ENCODE measurements around the gene ESRRB.

The ESRRB gene

DNA sequence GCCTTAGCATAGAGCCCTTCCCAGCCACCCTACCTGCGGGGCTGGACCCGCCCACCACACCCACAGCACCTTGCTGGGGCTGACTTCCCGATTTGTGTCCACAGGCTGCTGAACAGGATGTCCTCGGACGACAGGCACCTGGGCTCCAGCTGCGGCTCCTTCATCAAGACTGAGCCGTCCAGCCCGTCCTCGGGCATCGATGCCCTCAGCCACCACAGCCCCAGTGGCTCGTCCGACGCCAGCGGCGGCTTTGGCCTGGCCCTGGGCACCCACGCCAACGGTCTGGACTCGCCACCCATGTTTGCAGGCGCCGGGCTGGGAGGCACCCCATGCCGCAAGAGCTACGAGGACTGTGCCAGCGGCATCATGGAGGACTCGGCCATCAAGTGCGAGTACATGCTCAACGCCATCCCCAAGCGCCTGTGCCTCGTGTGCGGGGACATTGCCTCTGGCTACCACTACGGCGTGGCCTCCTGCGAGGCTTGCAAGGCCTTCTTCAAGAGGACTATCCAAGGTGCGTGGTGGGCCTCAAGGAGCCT is 63.4 kb downstream of the ESRRB start:
- DNase-seq (ENCODE audit: insufficient read length, low spot score) (no peak), FAIRE-seq (no peak)

DNA sequence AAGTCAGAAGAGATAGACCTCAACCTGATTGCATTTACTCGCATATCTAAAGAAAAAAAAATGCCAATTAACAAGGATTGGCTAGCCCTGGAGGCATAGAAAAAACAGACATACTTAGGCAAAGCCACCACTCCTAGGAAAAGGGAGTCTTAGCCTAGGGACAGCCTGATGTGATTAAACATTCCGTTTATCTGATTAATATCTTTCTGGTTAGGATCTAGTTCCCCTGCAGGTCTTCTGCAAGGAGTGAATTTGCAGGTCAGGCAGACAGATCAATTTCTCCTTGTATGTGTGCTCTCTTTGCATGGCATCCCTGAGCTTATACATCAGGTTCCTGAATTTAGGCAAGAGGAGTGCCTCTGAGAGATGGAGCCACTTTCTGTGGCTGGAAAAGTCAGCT is 70.5 kb downstream of the ESRRB start:
- DNase-seq (ENCODE audit: insufficient read length, low spot score) (no peak), FAIRE-seq (peak; percentile 23)

DNA sequence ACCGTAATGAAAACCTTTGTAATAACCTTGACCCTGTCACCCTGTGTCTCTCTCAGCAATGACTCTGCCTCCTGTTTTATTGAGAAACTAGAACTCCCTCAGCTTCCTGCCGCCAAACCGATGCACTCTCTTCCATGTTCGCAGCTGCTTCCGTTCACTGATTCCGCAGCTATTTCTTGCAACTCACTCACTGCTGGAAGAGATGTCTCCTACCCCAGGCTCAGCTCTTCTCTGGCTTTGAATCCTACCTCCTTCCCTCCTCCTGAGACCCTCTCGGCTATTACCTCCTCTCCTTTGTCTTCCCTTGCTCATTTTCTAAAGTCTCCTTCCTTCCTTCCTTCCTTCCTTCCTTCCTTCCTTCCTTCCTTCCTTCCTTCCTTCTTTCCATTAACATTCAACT is 71.0 kb downstream of the ESRRB start:
- DNase-seq (ENCODE audit: insufficient read length, low spot score) (no peak), FAIRE-seq (no peak)

DNA sequence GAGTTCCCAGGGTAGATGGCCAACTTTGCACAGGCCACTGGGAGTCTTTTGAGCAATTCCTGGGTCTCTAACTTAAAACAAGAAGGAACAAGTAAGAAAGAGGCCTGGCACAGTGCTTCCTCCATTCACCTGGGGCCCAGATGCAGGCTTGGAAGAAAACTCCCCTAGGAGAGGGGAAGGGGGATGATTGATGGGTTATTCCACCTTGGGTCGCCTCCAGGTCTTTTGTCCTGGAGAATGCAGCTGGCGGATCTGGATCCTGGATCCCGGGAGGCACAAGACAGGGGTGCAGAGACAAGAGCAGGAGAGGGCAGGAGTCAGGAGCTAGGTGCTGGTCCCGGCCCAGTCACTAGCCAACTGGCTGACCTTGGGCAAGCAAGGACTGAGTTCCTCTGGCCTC is 74.5 kb downstream of the ESRRB start:
- DNase-seq (ENCODE audit: insufficient read length, low spot score): no peak
- no peak for FAIRE-seq

DNA sequence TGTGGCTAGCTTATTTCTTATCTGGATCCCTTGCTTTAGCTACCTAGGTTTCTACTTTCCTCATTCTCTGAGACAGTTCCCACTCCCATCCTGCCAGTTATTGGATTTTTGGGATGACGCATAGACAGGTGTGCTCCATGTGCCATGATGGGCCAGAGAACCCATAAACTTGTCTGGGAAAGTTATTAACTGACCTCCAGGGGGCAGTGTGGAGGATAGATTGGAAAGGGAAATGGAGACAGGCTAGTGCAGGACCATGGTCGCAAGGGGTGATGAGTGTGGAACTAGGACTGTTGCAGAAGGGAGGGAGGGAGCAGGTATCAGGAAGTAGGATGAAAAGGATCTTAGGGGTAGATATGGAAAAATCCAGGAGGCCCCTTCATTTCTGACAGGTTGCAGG is 80.3 kb downstream of the ESRRB start:
- FAIRE-seq (peak; percentile 93), DNase-seq (ENCODE audit: insufficient read length, low spot score) (peak; percentile 78)

DNA sequence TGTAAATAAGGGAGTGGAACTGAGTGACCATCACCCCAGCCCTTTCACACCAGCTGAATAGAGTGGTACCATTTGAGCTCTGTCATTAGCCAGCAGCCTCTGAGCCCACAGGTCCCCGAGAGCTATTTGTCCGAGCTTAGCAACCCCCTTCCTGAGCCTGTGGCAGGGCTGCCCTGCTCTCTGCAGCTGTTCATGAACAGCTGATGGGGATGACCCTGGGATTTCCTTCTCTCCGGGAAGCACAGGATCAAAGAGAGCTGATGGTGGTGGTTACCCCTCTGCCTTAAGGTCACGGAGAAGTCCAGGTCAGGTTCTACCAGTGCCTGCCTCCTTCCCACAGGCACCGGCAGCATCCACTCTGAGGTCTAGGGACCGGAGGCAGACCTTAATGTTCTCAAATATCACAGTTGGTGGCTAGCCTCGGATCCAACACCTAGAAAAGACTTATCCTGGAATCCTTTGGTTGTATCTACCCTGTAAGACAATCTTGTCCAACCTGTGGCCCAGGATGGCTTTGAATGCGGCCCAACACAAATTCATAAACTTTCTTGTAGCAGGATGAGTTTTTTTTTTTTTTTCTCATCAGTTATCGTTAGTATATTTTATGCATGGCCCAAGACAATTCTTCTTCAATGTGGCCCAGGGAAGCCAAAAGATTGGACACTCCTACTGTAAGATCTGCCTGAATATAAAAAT is 81.1 kb downstream of the ESRRB start:
- FAIRE-seq (no peak), DNase-seq (ENCODE audit: insufficient read length, low spot score) (no peak)

DNA sequence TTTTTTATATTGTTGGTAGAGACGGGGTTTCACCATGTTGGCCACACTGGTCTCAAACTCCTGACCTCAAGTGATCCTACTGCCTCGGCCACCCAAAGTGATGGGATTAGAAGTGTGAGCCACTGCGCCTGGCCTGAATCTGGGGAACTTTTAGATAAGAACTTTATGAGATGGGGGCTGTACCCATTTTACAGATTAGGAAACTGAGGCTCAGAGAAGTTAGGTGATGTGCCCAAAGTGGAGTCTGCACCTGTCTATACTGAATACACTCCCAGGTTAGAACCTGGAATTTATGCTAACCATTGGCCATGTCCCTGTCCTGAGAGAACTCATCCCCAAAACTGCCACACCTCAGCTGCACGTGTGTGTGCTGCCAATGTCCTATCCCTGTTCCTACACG is 81.9 kb downstream of the ESRRB start:
- FAIRE-seq: peak; percentile 64
- DNase-seq (ENCODE audit: insufficient read length, low spot score): no peak

DNA sequence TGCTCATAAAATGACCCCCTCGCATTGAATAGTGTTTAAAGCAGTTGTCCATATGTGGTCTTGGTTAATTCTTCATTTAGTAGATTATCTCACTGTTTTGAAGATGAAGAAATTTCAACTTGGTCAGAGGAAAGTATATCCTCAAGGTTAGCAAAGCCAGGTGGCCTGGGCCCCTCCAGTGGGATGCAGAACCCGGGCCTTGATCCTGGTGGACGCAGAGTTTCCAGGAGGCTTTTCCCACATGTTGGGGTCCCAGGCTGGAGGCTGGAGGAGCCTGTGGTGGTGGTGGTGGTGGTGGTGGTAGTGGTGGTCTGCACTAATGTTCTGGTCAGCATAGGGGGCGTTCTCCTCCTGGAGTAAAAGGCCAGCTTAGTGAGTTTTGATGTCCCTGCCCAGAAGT is 85.9 kb downstream of the ESRRB start:
- no peak for DNase-seq (ENCODE audit: insufficient read length, low spot score)
- FAIRE-seq: no peak

DNA sequence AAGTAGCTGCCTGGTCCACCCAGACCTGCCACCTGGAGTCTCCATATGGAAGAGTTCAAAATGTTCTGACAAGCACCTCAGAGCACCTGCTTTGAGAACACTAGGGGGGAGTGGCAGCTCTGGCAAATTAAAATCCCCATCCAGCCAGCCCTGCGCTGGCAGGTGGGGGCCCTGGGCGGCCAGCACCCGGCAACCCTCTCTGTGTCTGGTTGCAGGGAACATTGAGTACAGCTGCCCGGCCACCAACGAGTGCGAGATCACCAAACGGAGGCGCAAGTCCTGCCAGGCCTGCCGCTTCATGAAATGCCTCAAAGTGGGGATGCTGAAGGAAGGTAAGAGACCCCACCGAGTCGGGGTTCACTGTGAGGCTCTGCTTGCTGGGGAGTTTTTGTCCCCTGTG is 86.4 kb downstream of the ESRRB start:
- FAIRE-seq: no peak
- DNase-seq (ENCODE audit: insufficient read length, low spot score): no peak

DNA sequence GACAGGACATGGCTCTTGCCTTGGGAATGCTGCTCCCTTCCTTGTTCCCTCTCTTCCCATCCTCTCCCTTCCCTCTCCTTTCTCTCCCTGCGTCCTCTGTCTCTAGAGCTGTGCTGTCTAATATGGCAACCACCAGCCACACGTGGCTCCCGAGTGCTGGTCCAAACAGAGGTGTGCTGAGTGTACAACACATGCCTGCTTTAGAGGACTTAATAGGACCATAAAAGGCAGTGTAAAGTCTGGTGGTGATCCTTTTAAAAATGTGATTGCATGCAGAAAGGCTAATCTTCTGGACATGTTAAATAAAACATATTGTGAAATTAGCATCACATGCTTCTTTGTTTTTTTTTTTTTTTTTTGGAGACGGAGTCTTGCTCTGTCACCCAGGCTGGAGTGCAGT is 87.2 kb downstream of the ESRRB start:
- no peak for FAIRE-seq
- no peak for DNase-seq (ENCODE audit: insufficient read length, low spot score)

DNA sequence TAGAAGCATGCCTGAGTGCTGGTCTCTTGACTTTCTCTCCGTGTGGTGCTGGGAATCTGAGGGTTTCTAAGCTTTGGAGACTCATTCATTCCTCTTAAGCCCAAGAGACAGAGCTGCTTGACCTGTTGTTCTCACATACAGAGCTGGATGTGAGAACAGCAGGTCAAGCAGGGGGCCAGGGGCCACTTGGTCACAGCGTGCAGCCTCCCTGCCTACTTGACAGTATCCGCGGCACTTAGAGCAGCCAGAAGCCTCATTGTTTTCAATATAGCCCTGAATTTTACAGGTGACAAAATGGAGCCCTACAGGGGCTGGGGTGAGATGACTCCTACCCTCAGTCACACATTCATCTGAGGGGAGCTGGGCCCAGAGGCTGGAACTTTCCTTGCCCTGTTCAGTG is 88.9 kb downstream of the ESRRB start:
- peak; percentile 38 for FAIRE-seq
- no peak for DNase-seq (ENCODE audit: insufficient read length, low spot score)

DNA sequence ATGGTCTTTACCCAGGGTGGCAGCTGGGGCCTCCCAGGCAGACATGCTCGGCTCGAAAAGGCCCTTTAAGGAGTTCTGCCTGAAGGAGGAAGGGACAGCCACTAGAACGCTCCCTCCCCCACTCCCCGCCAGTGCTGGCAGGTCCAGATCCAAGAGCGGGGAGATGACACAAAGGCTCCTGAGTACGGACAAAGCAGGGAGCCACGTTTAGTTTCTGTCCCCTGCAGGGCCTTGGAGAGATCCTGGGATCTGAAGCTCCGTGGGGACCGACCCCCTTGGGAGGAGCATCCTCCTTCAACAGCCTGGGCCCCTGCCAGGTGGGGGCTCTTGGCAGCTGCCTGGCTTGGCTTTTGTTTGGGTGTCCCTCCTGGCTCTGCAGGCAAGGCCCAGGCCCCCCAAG is 89.7 kb downstream of the ESRRB start:
- FAIRE-seq: no peak

DNA sequence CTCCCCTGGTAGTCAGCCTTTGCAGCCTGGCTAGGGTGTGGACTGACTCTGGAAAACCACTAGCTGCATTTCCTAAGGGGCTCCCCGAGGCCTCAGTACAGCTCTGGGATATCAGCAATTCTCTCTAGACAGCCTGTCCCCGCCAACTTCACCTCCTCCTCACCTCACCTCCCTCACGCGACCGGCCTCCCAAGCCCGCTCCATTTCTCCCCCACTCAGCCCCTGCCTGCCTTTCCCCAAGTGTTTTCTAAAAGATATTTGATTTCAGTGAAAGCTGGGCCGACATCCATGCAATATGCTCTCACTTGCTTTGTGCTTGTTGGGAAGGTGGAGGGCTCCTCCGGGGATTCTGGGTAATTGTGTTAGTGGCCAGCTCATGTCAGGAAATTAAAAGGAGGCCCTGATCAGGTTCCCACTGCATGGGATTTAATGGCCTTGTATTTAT is 91.8 kb downstream of the ESRRB start:
- FAIRE-seq (no peak), DNase-seq (ENCODE audit: insufficient read length, low spot score) (no peak)

More for the DNA sequence above, 89.7 kb downstream of the ESRRB start:
- DNase-seq (ENCODE audit: insufficient read length, low spot score): no peak

DNA sequence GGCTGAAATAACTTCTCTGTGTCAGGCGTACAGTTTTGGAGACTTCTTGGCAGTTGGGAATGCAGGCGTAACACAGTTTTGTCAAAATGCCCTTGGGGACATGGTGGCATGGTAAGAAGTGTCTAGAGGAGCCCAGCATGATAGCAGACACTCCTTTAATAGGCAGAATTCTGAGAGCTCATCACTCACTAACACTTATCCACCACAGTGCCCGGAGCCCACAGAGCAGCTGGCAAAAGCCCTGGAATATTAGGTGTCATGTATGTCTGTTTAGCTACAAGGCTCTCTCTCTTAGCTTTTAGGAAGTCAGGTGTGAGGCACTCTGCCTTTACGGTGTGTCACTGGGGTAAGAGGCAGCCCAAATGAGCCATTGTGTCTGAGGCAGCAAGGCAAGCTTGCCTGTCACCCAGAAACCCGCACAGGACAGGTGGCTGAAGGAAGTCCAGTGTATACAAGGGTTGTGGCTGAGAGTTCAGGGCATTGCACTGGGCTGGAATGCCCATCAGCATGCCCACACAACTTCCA is 96.3 kb downstream of the ESRRB start:
- DNase-seq (ENCODE audit: insufficient read length, low spot score) (no peak), FAIRE-seq (no peak)

DNA sequence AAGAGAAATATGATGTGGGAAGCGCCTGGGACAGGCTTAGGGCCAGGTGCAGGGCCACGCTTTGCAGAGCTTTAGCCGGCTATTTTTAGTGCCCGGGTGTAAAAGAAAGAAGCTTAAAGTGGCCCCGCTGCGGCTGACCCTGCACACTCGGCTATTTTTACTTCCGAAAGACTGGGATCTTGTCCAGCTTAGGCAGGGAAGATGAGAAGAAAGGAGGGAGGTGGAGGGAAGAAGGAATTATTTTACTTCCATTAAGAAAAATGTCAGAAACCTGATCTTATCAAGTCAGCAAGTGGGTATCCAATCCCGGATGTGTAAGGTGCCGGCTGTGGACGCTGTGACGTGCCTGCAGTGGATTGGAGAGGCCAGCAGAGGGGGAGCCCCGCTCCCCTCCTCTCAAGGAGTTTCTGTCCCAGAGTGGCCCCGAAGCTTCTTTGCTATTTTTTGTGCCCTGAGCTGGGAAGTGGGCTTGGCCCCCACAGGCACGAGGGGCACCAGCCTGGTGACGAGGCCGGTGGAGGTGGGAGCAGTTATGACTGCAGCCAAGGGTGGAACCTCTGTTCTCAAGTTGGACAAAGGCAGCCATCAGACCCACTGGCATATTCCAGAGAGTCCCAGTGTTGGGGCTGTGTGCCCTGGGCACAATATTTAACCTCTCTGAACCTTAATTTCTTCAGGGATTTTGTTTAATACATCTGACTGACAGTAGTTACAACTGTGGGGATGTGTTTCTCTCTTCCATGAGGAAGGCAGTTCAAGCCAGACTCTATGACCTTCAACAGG is 97.7 kb downstream of the ESRRB start:
- FAIRE-seq: peak; percentile 90
- peak; percentile 78 for DNase-seq (ENCODE audit: insufficient read length, low spot score)

DNA sequence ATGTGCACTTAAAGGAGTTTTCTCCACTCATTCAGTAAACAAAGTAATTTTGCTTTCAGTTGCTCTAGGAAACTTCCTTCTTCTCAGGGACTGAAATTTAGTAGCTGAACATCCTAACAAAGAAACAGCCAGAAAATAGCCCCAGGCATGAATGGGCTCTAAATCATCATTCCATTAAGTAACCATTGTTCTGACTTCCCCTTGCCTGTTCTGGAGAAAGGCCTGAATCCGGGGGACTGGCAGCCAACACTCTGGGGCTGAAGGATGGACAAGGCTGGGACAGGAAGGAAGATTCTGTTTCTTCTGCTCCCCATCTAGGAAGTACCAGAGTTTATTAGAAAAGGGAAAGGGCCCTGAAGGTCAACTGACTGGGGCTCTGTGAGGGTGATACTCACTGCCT is 104.5 kb downstream of the ESRRB start:
- no peak for DNase-seq (ENCODE audit: insufficient read length, low spot score)
- FAIRE-seq: peak; percentile 89

DNA sequence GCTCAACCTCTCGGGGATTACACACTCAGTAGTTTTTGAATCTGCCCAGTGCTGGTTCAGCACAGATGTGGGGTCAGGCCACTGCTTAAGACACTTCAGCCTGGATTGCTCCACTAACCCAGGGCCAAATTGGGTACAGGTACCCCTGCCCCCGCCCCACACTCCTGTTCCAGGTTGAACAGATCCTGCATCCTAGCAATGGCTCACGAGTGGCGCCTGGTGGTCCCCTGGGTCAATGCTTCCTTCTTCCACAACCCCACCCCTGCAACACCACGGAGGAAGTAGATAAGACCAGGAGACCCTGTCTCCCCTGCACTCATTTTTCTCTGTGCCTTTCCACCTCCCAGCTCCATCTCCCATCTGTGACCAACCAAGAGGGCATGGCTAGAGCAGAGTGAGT is 108.4 kb downstream of the ESRRB start:
- FAIRE-seq: peak; percentile 76

DNA sequence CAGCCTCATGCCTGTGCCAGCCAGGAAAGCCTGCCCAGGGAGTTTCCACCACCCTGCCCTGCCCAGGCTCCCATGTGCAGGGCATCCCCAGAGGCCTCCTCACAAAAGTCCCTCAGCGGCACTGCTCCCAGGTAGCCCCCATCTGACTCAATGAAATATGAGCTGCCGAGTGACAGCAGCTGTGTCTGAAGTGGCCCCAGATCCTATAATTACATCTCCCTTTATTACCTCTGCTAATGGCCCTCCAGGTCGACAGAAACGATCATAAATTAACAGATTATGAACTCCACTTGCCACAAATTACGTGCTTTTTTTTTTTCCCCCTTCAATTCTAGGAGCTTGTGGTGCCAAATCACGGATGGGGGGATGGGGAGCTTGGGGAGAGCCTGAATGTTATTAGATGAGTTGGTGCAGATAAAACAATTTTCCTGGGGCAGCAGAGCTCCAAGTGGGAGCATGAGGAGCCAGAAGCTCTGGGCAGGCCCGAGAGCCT is 110.4 kb downstream of the ESRRB start:
- DNase-seq (ENCODE audit: insufficient read length, low spot score) (no peak), FAIRE-seq (peak; percentile 55)

More for the DNA sequence above, 108.4 kb downstream of the ESRRB start:
- no peak for DNase-seq (ENCODE audit: insufficient read length, low spot score)

DNA sequence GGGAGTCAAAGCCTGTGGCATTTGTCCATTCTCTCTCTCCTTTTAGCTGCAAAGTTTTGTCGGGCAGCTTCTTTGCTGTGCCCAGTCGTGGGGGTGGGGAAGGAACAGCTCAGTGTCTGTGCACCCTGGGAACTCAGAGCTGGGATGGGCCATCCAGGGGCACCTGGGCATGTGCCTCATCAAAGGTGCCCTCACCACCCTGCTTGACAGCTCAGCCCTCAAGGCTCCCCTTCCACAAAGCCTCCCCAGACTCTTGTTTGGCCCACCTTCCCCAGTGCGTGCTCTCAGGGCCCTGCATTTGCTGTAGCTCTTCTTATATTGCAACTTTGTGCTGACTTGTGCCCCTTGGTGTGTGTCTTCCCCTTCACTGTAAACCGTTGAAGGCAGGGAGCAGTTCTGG is 112.6 kb downstream of the ESRRB start:
- peak; percentile 13 for FAIRE-seq

DNA sequence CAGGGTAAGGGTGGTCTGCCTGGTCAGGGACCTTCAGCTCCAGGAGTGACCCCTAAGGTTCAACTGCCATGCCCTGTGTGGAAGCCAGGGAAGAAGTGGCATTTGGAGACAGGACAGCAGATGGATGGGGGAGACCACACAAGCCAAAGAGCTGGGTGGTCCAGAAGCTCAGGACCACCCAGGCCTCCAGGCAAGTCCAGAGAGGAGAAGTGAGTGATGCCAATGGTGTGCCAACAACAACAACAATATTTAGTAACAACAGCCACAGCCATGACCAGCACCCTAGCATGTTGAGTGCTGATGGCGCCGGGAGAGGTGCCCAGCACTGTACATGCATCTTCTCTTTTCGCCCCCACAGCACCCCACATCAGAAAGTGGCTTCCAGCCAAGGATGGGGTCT is 113.7 kb downstream of the ESRRB start:
- DNase-seq (ENCODE audit: insufficient read length, low spot score) (no peak), FAIRE-seq (peak; percentile 78)

More for the DNA sequence above, 112.6 kb downstream of the ESRRB start:
- no peak for DNase-seq (ENCODE audit: insufficient read length, low spot score)

DNA sequence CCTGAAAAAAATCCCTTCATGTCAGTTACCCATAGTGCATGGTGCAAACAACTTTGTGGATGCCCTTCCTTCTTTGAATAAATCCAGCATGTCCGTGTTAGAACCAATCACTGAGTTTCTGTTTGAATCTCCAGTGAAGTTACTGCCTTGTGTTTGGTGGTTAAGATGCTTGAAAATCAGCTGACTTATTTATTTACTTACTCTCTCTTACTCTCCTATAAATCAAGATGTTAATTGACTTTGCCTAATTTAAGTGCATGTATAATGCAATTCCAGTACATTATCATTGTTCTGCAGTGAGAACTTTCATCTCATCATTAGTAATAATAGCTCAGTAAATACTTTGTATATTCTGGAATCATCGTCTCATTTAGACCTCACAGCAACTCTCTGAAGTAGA is 114.2 kb downstream of the ESRRB start:
- FAIRE-seq (no peak), DNase-seq (ENCODE audit: insufficient read length, low spot score) (no peak)
